Gastrocnemius medialis (tissue), 4 donors: ENCODE results near the gene RHBDL1. TPM values are rescaled to one million over a fixed set of nuclear protein-coding genes. Genes with fewer than 3 reads are reported as not detected.

Source experiments
- ATAC-seq, 2 donors: fragments of 150-250 bp; one replicate each; pipeline ENCODE4 v1.9.1; 2016
- DNase-seq, 2 donors: peaks; one replicate each; pipeline ENCODE4 v3.0.0-alpha.2; 2019
- H3K27ac ChIP-seq, 4 donors: fragments of 200-600 bp; sonication (generic); 1 replicate in 1 of 4; 2 replicates in 3 of 4; pipeline ENCODE4 v1.5.1; 2016 to 2018; ENCODE audit warnings: mild to moderate bottlenecking in 2 of 4, moderate library complexity in 1 of 4
- H3K27me3 ChIP-seq, 3 donors: fragments of 200-600 bp; sonication (generic) in 2 of 3; 1 replicate in 1 of 3; 2 replicates in 2 of 3; pipeline versions ENCODE4 v1.5.1 to v1.6.0; 2016 to 2019; ENCODE audit warnings: mild to moderate bottlenecking in 1 of 3, moderate library complexity in 1 of 3
- H3K36me3 ChIP-seq, 2 donors: fragments of 200-600 bp; sonication (generic) in 1 of 2; one replicate each; pipeline ENCODE4 v1.5.1; 2017 to 2018
- H3K4me1 ChIP-seq, 2 donors: fragments of 200-600 bp; sonication (generic) in 1 of 2; one replicate each; pipeline ENCODE4 v1.5.1; 2016 to 2017; ENCODE audit warnings: mild to moderate bottlenecking in 2 of 2
- H3K4me3 ChIP-seq, 4 donors: fragments of 200-600 bp; sonication (generic) in 3 of 4; 1 replicate in 1 of 4; 2 replicates in 3 of 4; pipeline ENCODE4 v1.5.1; 2016 to 2019; ENCODE audit warnings: mild to moderate bottlenecking in 2 of 4
- H3K9me3 ChIP-seq, 3 donors: fragments of 200-600 bp; sonication (generic) in 2 of 3; 1 replicate in 1 of 3; 2 replicates in 2 of 3; pipeline ENCODE4 v1.5.1; 2016 to 2019
- POLR2A ChIP-seq, 2 donors: fragments of 450-650 bp; IDR thresholded peaks; one replicate each; pipeline ENCODE4 v1.6.1; 2017; ENCODE audit warnings: antibody characterized with exemption in 2 of 2, mild to moderate bottlenecking in 2 of 2, moderate library complexity in 2 of 2
- in situ Hi-C, 4 donors: fragments of 200-750 bp; cut with MboI; loops; one replicate each; pipeline versions ENCODE4 v1.15.0 to v1.8.0; 2017; ENCODE audit warnings: low sequenced_read_pairs in 4 of 4
- intact Hi-C: fragments of 100-400 bp; cut with DNase I; formaldehyde crosslinking; loops from one replicate; pipeline ENCODE4 v1.15.1; 2023; ENCODE audit warnings: low total_unique reads
- total RNA-seq, 4 donors: library from RNA; depleted of rRNA; stranded (reverse); fragments of >200 nt; gene quantifications; one replicate each; pipeline versions ENCODE4 v1.1.0 to v1.2.3, GENCODE V29; 2016
- TF ChIP-seq, protein P1 (sequence below), 5 experiments: fragments of 450-650 bp in 3 of 5; fragments of 200-600 bp in 2 of 5; sonication (generic) in 2 of 5; IDR thresholded peaks in 4 of 5; conservative IDR thresholded peaks in 1 of 5; 1 replicate in 4 of 5; 2 replicates in 1 of 5; pipeline ENCODE4 v1.5.1; 2016 to 2019; ENCODE audit warnings: antibody characterized with exemption in 5 of 5, mild to moderate bottlenecking in 3 of 5, moderate library complexity in 3 of 5

Gene RHBDL1
- total RNA-seq, 4 donors from 2014 or later, result 0.31 TPM; not detected in 3

- in situ Hi-C loops, result no loop called here
- peaks cover 0 to 2% of the 10 kb centered on the region in 2 donors for H3K4me1 ChIP-seq
- no peaks in the 10 kb centered on the region for H3K36me3 ChIP-seq
- peak overlapping the region in 2 of 4 donors; percentile 25 to 34 for H3K4me3 ChIP-seq
- intact Hi-C loops, result no loop called here
- H3K27ac ChIP-seq, result no peak overlapping the region
- H3K27me3 ChIP-seq, result peaks cover 63 to 75% (median 68%) of the 10 kb centered on the region in 3 donors
- TF ChIP-seq, protein P1, sequence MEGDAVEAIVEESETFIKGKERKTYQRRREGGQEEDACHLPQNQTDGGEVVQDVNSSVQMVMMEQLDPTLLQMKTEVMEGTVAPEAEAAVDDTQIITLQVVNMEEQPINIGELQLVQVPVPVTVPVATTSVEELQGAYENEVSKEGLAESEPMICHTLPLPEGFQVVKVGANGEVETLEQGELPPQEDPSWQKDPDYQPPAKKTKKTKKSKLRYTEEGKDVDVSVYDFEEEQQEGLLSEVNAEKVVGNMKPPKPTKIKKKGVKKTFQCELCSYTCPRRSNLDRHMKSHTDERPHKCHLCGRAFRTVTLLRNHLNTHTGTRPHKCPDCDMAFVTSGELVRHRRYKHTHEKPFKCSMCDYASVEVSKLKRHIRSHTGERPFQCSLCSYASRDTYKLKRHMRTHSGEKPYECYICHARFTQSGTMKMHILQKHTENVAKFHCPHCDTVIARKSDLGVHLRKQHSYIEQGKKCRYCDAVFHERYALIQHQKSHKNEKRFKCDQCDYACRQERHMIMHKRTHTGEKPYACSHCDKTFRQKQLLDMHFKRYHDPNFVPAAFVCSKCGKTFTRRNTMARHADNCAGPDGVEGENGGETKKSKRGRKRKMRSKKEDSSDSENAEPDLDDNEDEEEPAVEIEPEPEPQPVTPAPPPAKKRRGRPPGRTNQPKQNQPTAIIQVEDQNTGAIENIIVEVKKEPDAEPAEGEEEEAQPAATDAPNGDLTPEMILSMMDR (IDR thresholded peaks at IDR 0.05 in 4 of 5, conservative IDR thresholded peaks at IDR 0.05 in 1 of 5), result no peak
- no peak for TF ChIP-seq POLR2A (IDR thresholded peaks at IDR 0.05)
- no peak for DNase-seq
- no peak for ATAC-seq
- H3K9me3 ChIP-seq, result no peaks in the 10 kb centered on the region
Observed at GRCh38 chr16:695355-696089, 20.1 kb downstream of the RHBDL1 start.

- ATAC-seq (no peak), DNase-seq (no peak)
- Histone ChIP-seq H3K36me3 (no peaks in the 10 kb centered on the region), H3K4me1 (no peaks in the 10 kb centered on the region), H3K4me3 (no peak overlapping the region), H3K27ac (no peak overlapping the region), H3K27me3 (peaks cover 76 to 84% (median 84%) of the 10 kb centered on the region in 3 donors), H3K9me3 (no peaks in the 10 kb centered on the region)
- intact Hi-C loops (no loop called here), in situ Hi-C loops (no loop called here)
- no peak for TF ChIP-seq POLR2A (IDR thresholded peaks at IDR 0.05)
- TF ChIP-seq, protein P1 (IDR thresholded peaks at IDR 0.05 in 4 of 5, conservative IDR thresholded peaks at IDR 0.05 in 1 of 5), result no peak
Observed at GRCh38 chr16:698911-699671, 23.6 kb downstream of the RHBDL1 start.

DNA sequence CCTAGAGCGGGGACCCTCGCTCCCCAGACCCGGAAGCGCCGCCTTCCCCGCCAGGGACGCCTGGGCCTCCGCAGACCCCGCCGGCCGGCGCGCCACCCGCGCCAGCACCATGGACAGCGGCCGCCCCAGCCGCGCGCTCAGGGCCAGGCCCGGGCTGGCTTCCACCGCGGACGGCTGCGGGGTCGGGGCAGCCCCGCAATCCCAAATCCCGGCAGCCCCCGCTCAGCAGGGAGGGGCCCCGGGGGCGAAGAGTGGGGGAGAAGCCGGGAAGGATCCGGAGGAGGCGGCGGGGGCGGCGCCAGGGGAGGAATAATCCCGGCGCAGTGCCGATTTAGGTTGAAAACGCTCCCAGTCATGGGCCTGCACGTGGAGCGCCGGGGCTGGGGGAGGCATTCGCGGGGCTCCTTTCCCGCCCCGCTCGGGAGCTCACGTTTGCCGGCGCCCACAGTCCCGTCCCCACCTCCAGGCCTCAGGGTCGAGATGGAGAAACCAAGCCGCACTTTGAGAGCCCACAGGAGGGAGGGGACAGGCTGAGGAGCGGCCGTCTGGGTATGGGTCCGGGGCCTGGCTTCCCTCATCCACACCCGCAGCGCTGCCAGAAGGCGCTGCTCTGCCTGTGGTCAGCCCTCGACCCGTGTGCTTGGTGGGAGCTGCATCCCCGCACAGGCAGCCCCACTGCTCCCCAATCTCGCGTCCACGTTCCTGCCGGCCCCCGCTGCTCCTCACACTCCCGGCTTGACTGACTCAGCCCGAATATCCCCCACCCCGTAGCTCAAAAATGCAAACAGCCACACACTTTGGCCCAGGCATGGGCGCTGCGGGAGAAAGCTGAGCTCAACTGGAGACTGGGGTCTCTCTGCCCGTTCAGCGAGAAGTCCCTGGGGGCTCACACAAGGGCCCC lies 25.5 kb downstream of the RHBDL1 start:
- no peak for TF ChIP-seq POLR2A (IDR thresholded peaks at IDR 0.05)
- TF ChIP-seq, protein P1 (IDR thresholded peaks at IDR 0.05 in 4 of 5, conservative IDR thresholded peaks at IDR 0.05 in 1 of 5), result no peak
- peaks cover 70 to 79% (median 78%) of the 10 kb centered on the region in 3 donors for H3K27me3 ChIP-seq
- no peak overlapping the region for H3K27ac ChIP-seq
- no peaks in the 10 kb centered on the region for H3K36me3 ChIP-seq
- in situ Hi-C loops, result no loop called here
- ATAC-seq (no peak), DNase-seq (no peak)
- no peak overlapping the region for H3K4me3 ChIP-seq
- intact Hi-C loops, result no loop called here
- H3K9me3 ChIP-seq, result no peaks in the 10 kb centered on the region
- no peaks in the 10 kb centered on the region for H3K4me1 ChIP-seq

- no peaks in the 10 kb centered on the region for H3K9me3 ChIP-seq
- H3K4me3 ChIP-seq, result no peak overlapping the region
- intact Hi-C loops, result no loop called here
- no peak overlapping the region for H3K27ac ChIP-seq
- TF ChIP-seq, protein P1 (IDR thresholded peaks at IDR 0.05 in 4 of 5, conservative IDR thresholded peaks at IDR 0.05 in 1 of 5), result no peak
- no peak for TF ChIP-seq POLR2A (IDR thresholded peaks at IDR 0.05)
- in situ Hi-C loops, result no loop called here
- H3K27me3 ChIP-seq, result peaks cover 72 to 81% (median 79%) of the 10 kb centered on the region in 3 donors
- ATAC-seq (no peak), DNase-seq (no peak)
- H3K4me1 ChIP-seq, result peaks cover 0 to 4% of the 10 kb centered on the region in 2 donors
- no peaks in the 10 kb centered on the region for H3K36me3 ChIP-seq
Observed at GRCh38 chr16:702341-702740, 26.9 kb downstream of the RHBDL1 start.
